Measurements from ENCODE around the gene FOXRED2. TPM values are rescaled to one million over a fixed set of nuclear protein-coding genes. Genes with fewer than 3 reads are reported as not detected.
A peak's percentile ranks its signal among the peaks of the same experiment; 100 is the strongest.

Gene FOXRED2
- total RNA-seq, 1 experiment from 2014 or later, result 19.9 TPM

DNA sequence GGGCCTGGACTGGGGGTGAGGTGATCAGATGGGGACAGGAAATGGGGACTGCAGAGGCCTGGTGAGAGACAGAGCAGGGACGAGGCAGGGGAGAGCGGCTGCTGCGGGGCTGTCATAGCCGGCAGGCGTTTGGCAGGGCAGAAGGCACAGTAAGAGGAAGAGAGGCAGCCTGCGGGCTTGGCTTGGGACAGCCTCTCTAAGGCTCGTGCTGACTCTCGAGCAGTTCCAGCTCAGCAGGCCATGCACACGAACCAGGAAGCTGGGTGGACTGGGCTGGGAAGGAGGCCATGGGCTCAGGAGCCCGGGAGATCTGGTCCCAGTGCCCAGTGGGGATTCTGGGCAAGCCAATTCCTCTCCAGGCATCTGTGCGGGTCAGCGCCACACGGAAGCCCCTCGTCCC lies 41.8 kb upstream of the FOXRED2 start (continued):
- TF ChIP-seq, protein P1, sequence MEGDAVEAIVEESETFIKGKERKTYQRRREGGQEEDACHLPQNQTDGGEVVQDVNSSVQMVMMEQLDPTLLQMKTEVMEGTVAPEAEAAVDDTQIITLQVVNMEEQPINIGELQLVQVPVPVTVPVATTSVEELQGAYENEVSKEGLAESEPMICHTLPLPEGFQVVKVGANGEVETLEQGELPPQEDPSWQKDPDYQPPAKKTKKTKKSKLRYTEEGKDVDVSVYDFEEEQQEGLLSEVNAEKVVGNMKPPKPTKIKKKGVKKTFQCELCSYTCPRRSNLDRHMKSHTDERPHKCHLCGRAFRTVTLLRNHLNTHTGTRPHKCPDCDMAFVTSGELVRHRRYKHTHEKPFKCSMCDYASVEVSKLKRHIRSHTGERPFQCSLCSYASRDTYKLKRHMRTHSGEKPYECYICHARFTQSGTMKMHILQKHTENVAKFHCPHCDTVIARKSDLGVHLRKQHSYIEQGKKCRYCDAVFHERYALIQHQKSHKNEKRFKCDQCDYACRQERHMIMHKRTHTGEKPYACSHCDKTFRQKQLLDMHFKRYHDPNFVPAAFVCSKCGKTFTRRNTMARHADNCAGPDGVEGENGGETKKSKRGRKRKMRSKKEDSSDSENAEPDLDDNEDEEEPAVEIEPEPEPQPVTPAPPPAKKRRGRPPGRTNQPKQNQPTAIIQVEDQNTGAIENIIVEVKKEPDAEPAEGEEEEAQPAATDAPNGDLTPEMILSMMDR (IDR thresholded peaks at IDR 0.05 in 2 of 3, conservative IDR thresholded peaks at IDR 0.05 in 1 of 3; ENCODE audit: borderline replicate concordance in 1 of 3, insufficient read depth in 1 of 3, low read depth in 2 of 3, low read length in 2 of 3), result no peak
- TF ChIP-seq POLR2A (IDR thresholded peaks at IDR 0.05; ENCODE audit: borderline replicate concordance, extremely low read depth, insufficient read depth, insufficient read length) (no peak), EGR1 (IDR thresholded peaks at IDR 0.05; ENCODE audit: low read depth) (no peak), CEBPB (IDR thresholded peaks at IDR 0.05; ENCODE audit: low read depth) (no peak)
- TF ChIP-seq, protein P2, sequence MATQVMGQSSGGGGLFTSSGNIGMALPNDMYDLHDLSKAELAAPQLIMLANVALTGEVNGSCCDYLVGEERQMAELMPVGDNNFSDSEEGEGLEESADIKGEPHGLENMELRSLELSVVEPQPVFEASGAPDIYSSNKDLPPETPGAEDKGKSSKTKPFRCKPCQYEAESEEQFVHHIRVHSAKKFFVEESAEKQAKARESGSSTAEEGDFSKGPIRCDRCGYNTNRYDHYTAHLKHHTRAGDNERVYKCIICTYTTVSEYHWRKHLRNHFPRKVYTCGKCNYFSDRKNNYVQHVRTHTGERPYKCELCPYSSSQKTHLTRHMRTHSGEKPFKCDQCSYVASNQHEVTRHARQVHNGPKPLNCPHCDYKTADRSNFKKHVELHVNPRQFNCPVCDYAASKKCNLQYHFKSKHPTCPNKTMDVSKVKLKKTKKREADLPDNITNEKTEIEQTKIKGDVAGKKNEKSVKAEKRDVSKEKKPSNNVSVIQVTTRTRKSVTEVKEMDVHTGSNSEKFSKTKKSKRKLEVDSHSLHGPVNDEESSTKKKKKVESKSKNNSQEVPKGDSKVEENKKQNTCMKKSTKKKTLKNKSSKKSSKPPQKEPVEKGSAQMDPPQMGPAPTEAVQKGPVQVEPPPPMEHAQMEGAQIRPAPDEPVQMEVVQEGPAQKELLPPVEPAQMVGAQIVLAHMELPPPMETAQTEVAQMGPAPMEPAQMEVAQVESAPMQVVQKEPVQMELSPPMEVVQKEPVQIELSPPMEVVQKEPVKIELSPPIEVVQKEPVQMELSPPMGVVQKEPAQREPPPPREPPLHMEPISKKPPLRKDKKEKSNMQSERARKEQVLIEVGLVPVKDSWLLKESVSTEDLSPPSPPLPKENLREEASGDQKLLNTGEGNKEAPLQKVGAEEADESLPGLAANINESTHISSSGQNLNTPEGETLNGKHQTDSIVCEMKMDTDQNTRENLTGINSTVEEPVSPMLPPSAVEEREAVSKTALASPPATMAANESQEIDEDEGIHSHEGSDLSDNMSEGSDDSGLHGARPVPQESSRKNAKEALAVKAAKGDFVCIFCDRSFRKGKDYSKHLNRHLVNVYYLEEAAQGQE (IDR thresholded peaks at IDR 0.05; ENCODE audit: low read depth), result no peak
- TF ChIP-seq, protein P3, sequence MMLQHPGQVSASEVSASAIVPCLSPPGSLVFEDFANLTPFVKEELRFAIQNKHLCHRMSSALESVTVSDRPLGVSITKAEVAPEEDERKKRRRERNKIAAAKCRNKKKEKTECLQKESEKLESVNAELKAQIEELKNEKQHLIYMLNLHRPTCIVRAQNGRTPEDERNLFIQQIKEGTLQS (IDR thresholded peaks at IDR 0.05), result no peak

DNA sequence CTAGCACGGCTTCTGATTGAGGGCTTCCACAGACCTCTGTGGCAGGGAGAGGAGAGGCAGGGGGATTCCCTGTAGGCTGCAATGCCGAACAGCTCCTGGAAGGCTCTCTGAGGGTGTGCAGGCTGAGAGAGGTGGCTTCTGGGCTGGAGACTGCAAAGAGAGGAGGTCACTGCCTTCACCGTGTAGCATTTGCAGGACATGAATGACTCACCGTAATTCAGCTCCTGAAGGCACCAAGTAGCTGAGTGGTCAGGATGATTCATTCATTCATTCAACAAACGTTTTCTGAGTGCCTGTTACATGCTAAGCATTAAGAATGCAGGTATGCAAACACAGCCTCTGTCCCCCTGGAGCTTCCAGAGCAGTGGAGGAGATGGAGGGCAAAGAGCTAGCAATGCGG lies 40.1 kb upstream of the FOXRED2 start:
- no peaks in the 10 kb centered on the region for H4K20me1 ChIP-seq (ENCODE audit: insufficient read depth)
- peak overlapping the region; percentile 81 for H2AFZ ChIP-seq (ENCODE audit: low read depth, low read length, poor library complexity, severe bottlenecking)
- peak overlapping the region; percentile 59 for H3K4me2 ChIP-seq (ENCODE audit: low read length)
- no TSS peak for BruUV-seq (replicated peaks)
- H3K4me3 ChIP-seq (replicated peaks in 1 of 2; ENCODE audit: low read depth in 1 of 2, low read length in 2 of 2), result peak overlapping the region in 1 of 2 experiments; percentile 15; a peak in 1 of 4 replicates
- DNase-seq (ENCODE audit: low read depth, low spot score), result peak; percentile 35
- no peaks in the 10 kb centered on the region for H3K36me3 ChIP-seq (ENCODE audit: control insufficient read depth in 1 of 2, insufficient read depth in 2 of 2, low read length in 2 of 2)
- H3K9ac ChIP-seq (ENCODE audit: low read length), result peak overlapping the region; percentile 2; the same call in 1 of the 2 replicates
- H3K27me3 ChIP-seq (ENCODE audit: insufficient read depth, low read length), result peaks cover 5% of the 10 kb centered on the region; the same call in 1 of the 2 replicates
- intact Hi-C loops (cut with micrococcal nuclease), result loop anchor here (1.0 to 5.0 kb wide), 6 partner anchors 210 to 652 kb away; no protein-coding TSS in a partner anchor
- H3K79me2 ChIP-seq (ENCODE audit: insufficient read depth, low read length), result no peaks in the 10 kb centered on the region
- H3K9me2 ChIP-seq (ENCODE audit: insufficient read depth), result no peaks in the 10 kb centered on the region
- H3K27ac ChIP-seq (ENCODE audit: low read depth, low read length), result no peak overlapping the region
- CTCF ChIA-PET, result interaction anchor here (0.6 to 2.0 kb wide), 14 partner anchors 12 to 721 kb away, joined by 3 to 18 read pairs (median 4); partner anchors contain the start of gene IFT27
- peaks cover 7 to 45% of the 10 kb centered on the region in 2 experiments for H3K4me1 ChIP-seq (ENCODE audit: control insufficient read depth in 1 of 2, insufficient read depth in 2 of 2, low read length in 2 of 2)
- no peaks in the 10 kb centered on the region for H3K9me3 ChIP-seq (ENCODE audit: control insufficient read depth in 1 of 2, insufficient read depth in 1 of 2, low read depth in 1 of 2, low read length in 2 of 2)
- TF ChIP-seq JUND (IDR thresholded peaks at IDR 0.05) (peak; percentile 49; the same call in 1 of the 2 replicates), CBX3 (IDR thresholded peaks at IDR 0.05; ENCODE audit: low read depth) (no peak), FOSL1 (IDR thresholded peaks at IDR 0.05; ENCODE audit: low read depth) (peak; percentile 52), ELF1 (IDR thresholded peaks at IDR 0.05; ENCODE audit: borderline replicate concordance, low read depth) (no peak), SP1 (IDR thresholded peaks at IDR 0.05; ENCODE audit: low read depth) (0 out of 2 replicates have a peak, but pooled peaks have one; percentile 23)
- peak; percentile 61 for ATAC-seq
- POLR2A ChIA-PET, result interaction anchor here (1.1 to 1.6 kb wide), 3 partner anchors 227 to 725 kb away, joined by 3 to 4 read pairs (median 4); partner anchors contain the start of gene IFT27
- RAD21 ChIA-PET (ENCODE audit: low non-redundant PET in 1 of 2, low total read pairs in 2 of 2, uncharacterized antibody in 2 of 2, unreplicated experiment in 2 of 2), result interaction anchor here (0.6 to 1.3 kb wide), 6 partner anchors 59 to 662 kb away, joined by 3 to 8 read pairs (median 3); partner anchors contain the start of gene IFT27 (in 1 of the 2)
